SW480 (cell line): ENCODE measurements around the gene ARNT2.
A peak's percentile ranks its signal among the peaks of the same experiment; 100 is the strongest.

Source experiments
- DNase-seq: peaks from one replicate; pipeline ENCODE4 v3.0.0-alpha.2; 2016; ENCODE audit warnings: low spot score

The ARNT2 gene

GRCh38 chr15:80411788-80412288 is 7.7 kb downstream of the ARNT2 start:
- DNase-seq, result no peak

- DNase-seq, result no peak
These were observed 10.6 kb downstream of the ARNT2 start for GRCh38 chr15:80414546-80415357.

- peak; percentile 80 for DNase-seq
These were observed 11.1 kb downstream of the ARNT2 start for GRCh38 chr15:80415358-80415670.

GRCh38 chr15:80416702-80417101 is 12.5 kb downstream of the ARNT2 start:
- DNase-seq, result no peak

GRCh38 chr15:80418892-80419537 is 14.8 kb downstream of the ARNT2 start:
- peak; percentile 57 for DNase-seq

- no peak for DNase-seq
These were observed 15.4 kb downstream of the ARNT2 start for GRCh38 chr15:80419546-80419945.

- no peak for DNase-seq
These were observed 16.5 kb downstream of the ARNT2 start for GRCh38 chr15:80420658-80421057.

- no peak for DNase-seq
These were observed 19.0 kb downstream of the ARNT2 start for GRCh38 chr15:80423215-80423614.

GRCh38 chr15:80424381-80424780 is 20.2 kb downstream of the ARNT2 start:
- peak; percentile 28 for DNase-seq

- no peak for DNase-seq
These were observed 22.1 kb downstream of the ARNT2 start for GRCh38 chr15:80426316-80426715.

- no peak for DNase-seq
These were observed 25.8 kb downstream of the ARNT2 start for GRCh38 chr15:80429964-80430363.

GRCh38 chr15:80431635-80432344 is 27.6 kb downstream of the ARNT2 start:
- DNase-seq, result no peak

GRCh38 chr15:80432345-80432702 is 28.1 kb downstream of the ARNT2 start:
- DNase-seq, result no peak

GRCh38 chr15:80433836-80434235 is 29.7 kb downstream of the ARNT2 start:
- no peak for DNase-seq

- no peak for DNase-seq
These were observed 30.9 kb downstream of the ARNT2 start for GRCh38 chr15:80434926-80435720.

GRCh38 chr15:80436511-80437307 is 32.5 kb downstream of the ARNT2 start:
- peak; percentile 95 for DNase-seq

GRCh38 chr15:80437334-80437891 is 33.2 kb downstream of the ARNT2 start:
- peak; percentile 89 for DNase-seq

- no peak for DNase-seq
These were observed 35.0 kb downstream of the ARNT2 start for GRCh38 chr15:80439140-80439539.

- DNase-seq, result no peak
These were observed 35.8 kb downstream of the ARNT2 start for GRCh38 chr15:80440024-80440423.

- DNase-seq, result no peak
These were observed 36.9 kb downstream of the ARNT2 start for GRCh38 chr15:80441041-80441440.

- DNase-seq, result no peak
These were observed 37.5 kb downstream of the ARNT2 start for GRCh38 chr15:80441714-80442113.
